Ovary (tissue), 3 donors: ENCODE data around the gene ARFGEF3.
"Not testable (repeated sequence)": the region's sequence is repeated elsewhere in the genome, so short reads cannot be mapped to it uniquely, and the experiment has no call there.

ENCODE experiments used
- CTCF ChIP-seq, 3 donors: fragments of 450-650 bp in 2 of 3; fragments of 200-600 bp in 1 of 3; IDR thresholded peaks; one replicate each; pipeline versions ENCODE4 v1.5.1 to v1.8.0; 2016 to 2022; ENCODE audit warnings: antibody characterized with exemption in 3 of 3, mild to moderate bottlenecking in 1 of 3
- EP300 ChIP-seq: sonication (generic); formaldehyde crosslinking; IDR thresholded peaks from one replicate; pipeline ENCODE4 v1.6.1; 2017; ENCODE audit warnings: antibody characterized with exemption
- POLR2A ChIP-seq: fragments of 450-650 bp; IDR thresholded peaks from one replicate; pipeline ENCODE4 v1.6.1; 2017; ENCODE audit warnings: antibody characterized with exemption, mild to moderate bottlenecking, moderate library complexity
- donor health status: DM: no; HTN: no; CAD: no.

- not testable (repeated sequence) for TF ChIP-seq CTCF (IDR thresholded peaks at IDR 0.05); POLR2A; EP300
Measured at GRCh38 chr6:138368684-138369083, 206.9 kb downstream of the ARFGEF3 start.
